Measurements from ENCODE around the gene NR3C2.

The NR3C2 gene

DNA sequence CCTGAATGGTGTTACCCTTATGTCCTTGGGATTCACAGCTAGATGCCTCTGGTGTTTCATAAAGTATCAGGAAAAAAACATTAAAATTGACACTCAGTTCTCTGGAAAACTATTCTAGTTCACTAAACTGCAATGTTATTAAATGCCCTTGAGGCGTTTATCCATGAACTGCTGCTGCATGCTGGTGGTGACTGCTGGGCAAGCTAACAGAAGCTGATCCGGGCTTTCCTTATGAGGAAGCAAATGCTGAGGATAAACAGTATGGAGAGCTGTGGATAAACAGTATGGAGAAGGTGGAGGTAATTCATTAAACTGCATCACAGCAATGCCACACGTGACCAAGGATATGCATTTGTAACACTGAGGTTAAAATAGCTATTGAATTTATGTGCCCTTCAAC is 227.0 kb downstream of the NR3C2 start:
- no peak overlapping the region for H3K4me3 ChIP-seq (ENCODE audit: low read depth, low read length)
- WGBS (ENCODE audit: extremely low coverage, insufficient coverage, insufficient read length): no CpG with 5 or more reads among the region's 3 CpGs
- no peaks in the 10 kb centered on the region for H3K79me2 ChIP-seq (ENCODE audit: control insufficient read depth, insufficient read depth, low read length, poor library complexity)
- DNase-seq: peak in 1 of 2 donors; percentile 54
- peak overlapping the region; percentile 5 for H3K23ac ChIP-seq (ENCODE audit: low read length)
- no peak overlapping the region for H3K18ac ChIP-seq (ENCODE audit: low read length)
- H3K4me2 ChIP-seq (ENCODE audit: low read length): no peak overlapping the region
- H3K4ac ChIP-seq (ENCODE audit: low read depth, low read length): no peak overlapping the region
- no peak overlapping the region for H2AFZ ChIP-seq (ENCODE audit: insufficient read depth, low read length, poor library complexity)
- H3K14ac ChIP-seq (ENCODE audit: low read length): no peak overlapping the region
- no peak overlapping the region for H2BK5ac ChIP-seq (ENCODE audit: low read depth, low read length, poor library complexity)
- H3K4me1 ChIP-seq (ENCODE audit: control insufficient read depth in 1 of 2, insufficient read depth in 2 of 2, low read length in 2 of 2): peaks cover 0 to 2% of the 10 kb centered on the region in 2 experiments
- no peaks in the 10 kb centered on the region for H3K9me3 ChIP-seq (ENCODE audit: insufficient read depth, low read depth, low read length)
- H2BK12ac ChIP-seq (ENCODE audit: low read length): no peak overlapping the region
- no peak overlapping the region for H2BK120ac ChIP-seq (ENCODE audit: insufficient read depth, low read length, poor library complexity)
- no peaks in the 10 kb centered on the region for H3K36me3 ChIP-seq (ENCODE audit: control insufficient read depth in 1 of 2, insufficient read depth in 2 of 2, low read length in 2 of 2)
- no peak overlapping the region for H2AK5ac ChIP-seq (ENCODE audit: low read length)
- no peak overlapping the region for H4K91ac ChIP-seq (ENCODE audit: low read depth, low read length)
- no peak overlapping the region for H3K27ac ChIP-seq (ENCODE audit: low read depth, low read length)
- no peak overlapping the region for H3K9ac ChIP-seq (ENCODE audit: low read length)
- H4K12ac ChIP-seq (ENCODE audit: low read depth, low read length): no peak overlapping the region
- no peak overlapping the region for H4K8ac ChIP-seq (ENCODE audit: low read depth, low read length)
- H3K27me3 ChIP-seq (ENCODE audit: insufficient read depth, low read length): no peaks in the 10 kb centered on the region
- H3K79me1 ChIP-seq (ENCODE audit: low read length): no peaks in the 10 kb centered on the region

- Histone ChIP-seq H3K23ac (ENCODE audit: low read length) (no peak overlapping the region), H3K9me3 (ENCODE audit: insufficient read depth, low read depth, low read length) (no peaks in the 10 kb centered on the region), H4K91ac (ENCODE audit: low read depth, low read length) (no peak overlapping the region), H4K12ac (ENCODE audit: low read depth, low read length) (no peak overlapping the region), H2BK12ac (ENCODE audit: low read length) (no peak overlapping the region), H2BK5ac (ENCODE audit: low read depth, low read length, poor library complexity) (no peak overlapping the region), H2AK5ac (ENCODE audit: low read length) (no peak overlapping the region), H3K4me2 (ENCODE audit: low read length) (no peak overlapping the region), H2AFZ (ENCODE audit: insufficient read depth, low read length, poor library complexity) (no peak overlapping the region), H3K79me1 (ENCODE audit: low read length) (no peaks in the 10 kb centered on the region), H3K36me3 (ENCODE audit: control insufficient read depth in 1 of 2, insufficient read depth in 2 of 2, low read length in 2 of 2) (no peaks in the 10 kb centered on the region), H3K14ac (ENCODE audit: low read length) (no peak overlapping the region), H3K9ac (ENCODE audit: low read length) (no peak overlapping the region), H3K4me3 (ENCODE audit: low read depth, low read length) (no peak overlapping the region), H2BK120ac (ENCODE audit: insufficient read depth, low read length, poor library complexity) (no peak overlapping the region), H3K79me2 (ENCODE audit: control insufficient read depth, insufficient read depth, low read length, poor library complexity) (no peaks in the 10 kb centered on the region), H3K4ac (ENCODE audit: low read depth, low read length) (no peak overlapping the region), H3K27me3 (ENCODE audit: insufficient read depth, low read length) (no peaks in the 10 kb centered on the region), H3K18ac (ENCODE audit: low read length) (no peak overlapping the region), H4K8ac (ENCODE audit: low read depth, low read length) (no peak overlapping the region), H3K27ac (ENCODE audit: low read depth, low read length) (no peak overlapping the region), H3K4me1 (ENCODE audit: control insufficient read depth in 1 of 2, insufficient read depth in 2 of 2, low read length in 2 of 2) (peaks cover 0 to 2% of the 10 kb centered on the region in 2 experiments)
- WGBS (ENCODE audit: extremely low coverage, insufficient coverage, insufficient read length): no CpG with 5 or more reads among the region's 11 CpGs
- DNase-seq: peak; percentile 64 to 74
These were observed 227.6 kb downstream of the NR3C2 start for GRCh38 chr4:148214529-148215166.

DNA sequence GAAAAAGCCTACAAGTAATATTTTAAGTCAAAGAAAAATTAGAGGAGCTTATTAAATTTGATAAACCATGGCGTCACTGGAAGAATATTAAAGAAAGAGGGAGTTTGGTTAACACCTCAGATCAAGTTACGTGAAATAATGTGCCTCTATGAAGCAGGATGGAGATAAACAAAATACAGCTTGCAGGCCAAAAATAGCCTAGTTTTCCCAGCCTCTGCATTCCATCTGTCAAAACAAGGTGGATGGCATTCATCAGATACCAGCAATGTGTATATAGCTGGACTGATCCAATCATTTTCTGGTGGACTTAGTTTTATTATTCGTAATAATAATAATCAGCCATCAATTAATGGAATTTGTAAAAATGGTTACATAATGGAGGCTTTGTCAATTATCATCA is 230.7 kb downstream of the NR3C2 start:
- peak in 1 of 2 donors; percentile 35 for DNase-seq

GRCh38 chr4:148210661-148211060 is 231.6 kb downstream of the NR3C2 start:
- Histone ChIP-seq H3K27me3 (ENCODE audit: insufficient read depth, low read length) (no peaks in the 10 kb centered on the region), H3K9me3 (ENCODE audit: insufficient read depth, low read depth, low read length) (no peaks in the 10 kb centered on the region), H3K79me1 (ENCODE audit: low read length) (no peaks in the 10 kb centered on the region), H3K36me3 (ENCODE audit: control insufficient read depth in 1 of 2, insufficient read depth in 2 of 2, low read length in 2 of 2) (no peaks in the 10 kb centered on the region), H2BK12ac (ENCODE audit: low read length) (no peak overlapping the region), H3K18ac (ENCODE audit: low read length) (no peak overlapping the region), H3K14ac (ENCODE audit: low read length) (no peak overlapping the region), H4K8ac (ENCODE audit: low read depth, low read length) (no peak overlapping the region), H4K12ac (ENCODE audit: low read depth, low read length) (no peak overlapping the region), H2AK5ac (ENCODE audit: low read length) (no peak overlapping the region), H2BK120ac (ENCODE audit: insufficient read depth, low read length, poor library complexity) (no peak overlapping the region), H3K23ac (ENCODE audit: low read length) (no peak overlapping the region), H3K4ac (ENCODE audit: low read depth, low read length) (no peak overlapping the region), H3K4me2 (ENCODE audit: low read length) (no peak overlapping the region), H3K4me1 (ENCODE audit: control insufficient read depth in 1 of 2, insufficient read depth in 2 of 2, low read length in 2 of 2) (peaks cover 0 to 2% of the 10 kb centered on the region in 2 experiments), H4K91ac (ENCODE audit: low read depth, low read length) (no peak overlapping the region), H3K9ac (ENCODE audit: low read length) (no peak overlapping the region), H2AFZ (ENCODE audit: insufficient read depth, low read length, poor library complexity) (no peak overlapping the region), H2BK5ac (ENCODE audit: low read depth, low read length, poor library complexity) (no peak overlapping the region), H3K4me3 (ENCODE audit: low read depth, low read length) (no peak overlapping the region), H3K79me2 (ENCODE audit: control insufficient read depth, insufficient read depth, low read length, poor library complexity) (no peaks in the 10 kb centered on the region), H3K27ac (ENCODE audit: low read depth, low read length) (no peak overlapping the region)
- no peak for DNase-seq
- WGBS (ENCODE audit: extremely low coverage, insufficient coverage, insufficient read length): no CpG with 5 or more reads among the region's 1 CpG

More for the DNA sequence above, 230.7 kb downstream of the NR3C2 start:
- H4K91ac ChIP-seq (ENCODE audit: low read depth, low read length): no peak overlapping the region
- no peak overlapping the region for H3K14ac ChIP-seq (ENCODE audit: low read length)
- no peak overlapping the region for H4K8ac ChIP-seq (ENCODE audit: low read depth, low read length)
- no peak overlapping the region for H3K4me3 ChIP-seq (ENCODE audit: low read depth, low read length)
- H3K4me2 ChIP-seq (ENCODE audit: low read length): no peak overlapping the region
- H4K12ac ChIP-seq (ENCODE audit: low read depth, low read length): no peak overlapping the region
- H2BK12ac ChIP-seq (ENCODE audit: low read length): no peak overlapping the region
- H3K18ac ChIP-seq (ENCODE audit: low read length): no peak overlapping the region
- H2BK5ac ChIP-seq (ENCODE audit: low read depth, low read length, poor library complexity): no peak overlapping the region
- no peak overlapping the region for H3K23ac ChIP-seq (ENCODE audit: low read length)
- no peak overlapping the region for H2BK120ac ChIP-seq (ENCODE audit: insufficient read depth, low read length, poor library complexity)
- H3K79me1 ChIP-seq (ENCODE audit: low read length): no peaks in the 10 kb centered on the region
- no peak overlapping the region for H2AK5ac ChIP-seq (ENCODE audit: low read length)
- no peaks in the 10 kb centered on the region for H3K36me3 ChIP-seq (ENCODE audit: control insufficient read depth in 1 of 2, insufficient read depth in 2 of 2, low read length in 2 of 2)
- no peaks in the 10 kb centered on the region for H3K9me3 ChIP-seq (ENCODE audit: insufficient read depth, low read depth, low read length)
- H3K4me1 ChIP-seq (ENCODE audit: control insufficient read depth in 1 of 2, insufficient read depth in 2 of 2, low read length in 2 of 2): peaks cover 0 to 2% of the 10 kb centered on the region in 2 experiments
- no peak overlapping the region for H3K9ac ChIP-seq (ENCODE audit: low read length)
- H2AFZ ChIP-seq (ENCODE audit: insufficient read depth, low read length, poor library complexity): no peak overlapping the region
- no peak overlapping the region for H3K27ac ChIP-seq (ENCODE audit: low read depth, low read length)
- WGBS (ENCODE audit: extremely low coverage, insufficient coverage, insufficient read length): no CpG with 5 or more reads among the region's 3 CpGs
- H3K4ac ChIP-seq (ENCODE audit: low read depth, low read length): no peak overlapping the region
- H3K79me2 ChIP-seq (ENCODE audit: control insufficient read depth, insufficient read depth, low read length, poor library complexity): no peaks in the 10 kb centered on the region
- H3K27me3 ChIP-seq (ENCODE audit: insufficient read depth, low read length): no peaks in the 10 kb centered on the region
